Measurements from ENCODE around the gene FCSK.
"Not testable (repeated sequence)": the region's sequence is repeated elsewhere in the genome, so short reads cannot be mapped to it uniquely, and the experiment has no call there.

The FCSK gene

DNA sequence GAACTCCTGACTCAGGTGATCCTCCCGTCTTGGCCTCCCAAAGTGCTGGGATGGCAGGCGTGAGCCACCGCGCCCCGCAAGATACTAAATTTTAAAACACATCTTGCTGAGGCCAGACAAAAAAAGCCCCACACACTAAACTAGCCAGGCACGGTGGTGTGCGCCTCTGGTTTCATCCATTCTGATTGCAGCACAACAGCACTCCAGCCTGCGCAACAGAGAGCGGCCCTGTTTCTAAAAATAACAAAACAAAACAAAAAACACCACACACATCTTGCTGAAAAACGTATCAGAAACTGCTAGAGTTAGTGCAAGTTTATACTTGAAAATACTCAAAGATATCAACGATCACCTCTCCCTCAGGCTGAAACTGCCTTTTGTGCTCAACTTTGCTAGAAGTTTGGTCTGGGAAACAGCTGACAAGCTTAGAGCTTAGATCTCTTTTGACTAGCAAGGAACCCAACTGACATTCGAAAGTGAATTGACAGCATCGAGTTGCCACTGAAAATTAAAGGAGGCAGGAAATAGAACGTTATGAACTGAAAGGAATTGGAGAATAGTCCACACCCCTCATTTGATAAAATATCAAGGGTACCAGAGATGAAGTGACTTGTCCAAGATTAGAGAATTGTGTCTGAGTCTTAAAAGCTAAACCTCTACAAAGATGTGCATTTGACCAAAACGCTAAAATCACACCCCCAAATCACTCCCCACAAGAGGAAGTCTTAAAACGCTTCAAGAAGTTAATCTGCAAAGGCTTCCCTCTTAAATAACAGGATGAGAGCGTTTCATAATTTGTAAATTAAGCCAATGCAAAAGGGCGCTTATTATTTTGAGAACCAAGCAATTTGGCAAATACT, 68.1 kb downstream of the FCSK start:
- Histone ChIP-seq H3K79me2 (ENCODE audit: insufficient read depth, low read length) (peaks cover 58% of the 10 kb centered on the region), H3K9ac (ENCODE audit: low read length) (peak overlapping the region; percentile 85), H2AFZ (ENCODE audit: low read depth, low read length, severe bottlenecking) (peak overlapping the region; percentile 62), H3K4me3 (ENCODE audit: insufficient read depth, low read length, poor library complexity, severe bottlenecking) (peak overlapping the region; percentile 68), H3F3A (ENCODE audit: insufficient read depth) (peaks cover 36% of the 10 kb centered on the region), H3K27ac (ENCODE audit: low read depth, low read length) (peak overlapping the region; percentile 89), H3K36me3 (ENCODE audit: low read length) (peaks cover 17% of the 10 kb centered on the region), H3K27me3 (ENCODE audit: low read length) (no peaks in the 10 kb centered on the region), H3K9me3 (ENCODE audit: insufficient read depth, low read length) (no peaks in the 10 kb centered on the region), H3K4me2 (ENCODE audit: low read depth, low read length, poor library complexity, severe bottlenecking) (peak overlapping the region; percentile 78), H3K9me2 (replicated peaks; ENCODE audit: insufficient read depth, low read length) (no peaks in the 10 kb centered on the region), H4K20me1 (ENCODE audit: low read depth, low read length) (peaks cover 17% of the 10 kb centered on the region)
- TF ChIP-seq EZH2phosphoT487 (conservative IDR thresholded peaks at IDR 0.05; ENCODE audit: low read length), result no peak
- TF ChIP-seq, protein P1, sequence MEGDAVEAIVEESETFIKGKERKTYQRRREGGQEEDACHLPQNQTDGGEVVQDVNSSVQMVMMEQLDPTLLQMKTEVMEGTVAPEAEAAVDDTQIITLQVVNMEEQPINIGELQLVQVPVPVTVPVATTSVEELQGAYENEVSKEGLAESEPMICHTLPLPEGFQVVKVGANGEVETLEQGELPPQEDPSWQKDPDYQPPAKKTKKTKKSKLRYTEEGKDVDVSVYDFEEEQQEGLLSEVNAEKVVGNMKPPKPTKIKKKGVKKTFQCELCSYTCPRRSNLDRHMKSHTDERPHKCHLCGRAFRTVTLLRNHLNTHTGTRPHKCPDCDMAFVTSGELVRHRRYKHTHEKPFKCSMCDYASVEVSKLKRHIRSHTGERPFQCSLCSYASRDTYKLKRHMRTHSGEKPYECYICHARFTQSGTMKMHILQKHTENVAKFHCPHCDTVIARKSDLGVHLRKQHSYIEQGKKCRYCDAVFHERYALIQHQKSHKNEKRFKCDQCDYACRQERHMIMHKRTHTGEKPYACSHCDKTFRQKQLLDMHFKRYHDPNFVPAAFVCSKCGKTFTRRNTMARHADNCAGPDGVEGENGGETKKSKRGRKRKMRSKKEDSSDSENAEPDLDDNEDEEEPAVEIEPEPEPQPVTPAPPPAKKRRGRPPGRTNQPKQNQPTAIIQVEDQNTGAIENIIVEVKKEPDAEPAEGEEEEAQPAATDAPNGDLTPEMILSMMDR (IDR thresholded peaks at IDR 0.05; ENCODE audit: insufficient read depth, low read length, poor library complexity, severe bottlenecking), result no peak

DNA sequence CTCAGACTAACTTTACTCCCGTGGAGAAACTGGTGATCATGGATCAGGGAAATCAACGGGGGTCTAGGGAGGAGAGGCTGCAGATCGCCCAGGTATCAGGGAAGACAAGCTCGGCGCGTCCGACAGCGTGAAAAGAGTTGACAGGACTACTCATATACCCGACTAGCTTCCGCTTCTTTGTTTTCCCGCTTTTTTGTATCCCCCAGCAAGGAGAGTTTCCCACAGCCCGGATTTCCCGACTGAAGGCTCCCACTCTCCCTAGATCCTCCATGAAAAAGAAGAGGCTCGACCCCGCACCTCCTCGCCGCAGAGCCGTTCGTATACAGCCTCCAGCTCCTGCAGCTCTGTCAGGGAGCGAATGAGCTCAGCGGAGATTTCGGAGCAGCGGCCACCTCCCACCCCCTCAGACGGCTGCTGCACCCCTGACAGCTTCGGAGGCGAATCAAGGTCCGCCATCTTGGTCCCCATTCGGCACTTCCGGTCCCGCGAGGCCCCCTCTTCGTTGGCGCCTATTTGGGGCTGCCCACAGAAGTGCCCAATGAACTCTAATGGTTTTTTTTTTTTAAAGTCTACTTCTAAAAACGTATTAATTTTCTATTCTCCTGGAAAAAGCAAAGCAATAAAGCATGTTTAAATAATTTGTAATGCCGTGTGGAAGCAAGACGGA, 68.8 kb downstream of the FCSK start, which contains the start of gene COG4:
Gene COG4, minus strand, starts transcription at position 479 of the 667 bp plus-strand sequence. Its CDS starts 11 bp downstream, at position 468.
- peaks cover 65% of the 10 kb centered on the region for H3K79me2 ChIP-seq (ENCODE audit: insufficient read depth, low read length)
- H3K9me3 ChIP-seq (ENCODE audit: insufficient read depth, low read length), result no peaks in the 10 kb centered on the region
- H3K27ac ChIP-seq (ENCODE audit: low read depth, low read length), result peak within 1 kb of the TSS; percentile 89
- peaks cover 37% of the 10 kb centered on the region for H3F3A ChIP-seq (ENCODE audit: insufficient read depth)
- H3K36me3 ChIP-seq (ENCODE audit: low read length), result peaks cover 19% of the 10 kb centered on the region
- peak within 1 kb of the TSS; percentile 85 for H3K9ac ChIP-seq (ENCODE audit: low read length)
- H4K20me1 ChIP-seq (ENCODE audit: low read depth, low read length), result peaks cover 20% of the 10 kb centered on the region
- TF ChIP-seq, protein P1 (IDR thresholded peaks at IDR 0.05; ENCODE audit: insufficient read depth, low read length, poor library complexity, severe bottlenecking), result no peak
- no peak for TF ChIP-seq EZH2phosphoT487 (conservative IDR thresholded peaks at IDR 0.05; ENCODE audit: low read length)
- peak within 1 kb of the TSS; percentile 62 for H2AFZ ChIP-seq (ENCODE audit: low read depth, low read length, severe bottlenecking)
- no peaks in the 10 kb centered on the region for H3K9me2 ChIP-seq (replicated peaks; ENCODE audit: insufficient read depth, low read length)
- peak within 1 kb of the TSS; percentile 78 for H3K4me2 ChIP-seq (ENCODE audit: low read depth, low read length, poor library complexity, severe bottlenecking)
- H3K4me3 ChIP-seq (ENCODE audit: insufficient read depth, low read length, poor library complexity, severe bottlenecking), result peak within 1 kb of the TSS; percentile 68
- H3K27me3 ChIP-seq (ENCODE audit: low read length), result no peaks in the 10 kb centered on the region

DNA sequence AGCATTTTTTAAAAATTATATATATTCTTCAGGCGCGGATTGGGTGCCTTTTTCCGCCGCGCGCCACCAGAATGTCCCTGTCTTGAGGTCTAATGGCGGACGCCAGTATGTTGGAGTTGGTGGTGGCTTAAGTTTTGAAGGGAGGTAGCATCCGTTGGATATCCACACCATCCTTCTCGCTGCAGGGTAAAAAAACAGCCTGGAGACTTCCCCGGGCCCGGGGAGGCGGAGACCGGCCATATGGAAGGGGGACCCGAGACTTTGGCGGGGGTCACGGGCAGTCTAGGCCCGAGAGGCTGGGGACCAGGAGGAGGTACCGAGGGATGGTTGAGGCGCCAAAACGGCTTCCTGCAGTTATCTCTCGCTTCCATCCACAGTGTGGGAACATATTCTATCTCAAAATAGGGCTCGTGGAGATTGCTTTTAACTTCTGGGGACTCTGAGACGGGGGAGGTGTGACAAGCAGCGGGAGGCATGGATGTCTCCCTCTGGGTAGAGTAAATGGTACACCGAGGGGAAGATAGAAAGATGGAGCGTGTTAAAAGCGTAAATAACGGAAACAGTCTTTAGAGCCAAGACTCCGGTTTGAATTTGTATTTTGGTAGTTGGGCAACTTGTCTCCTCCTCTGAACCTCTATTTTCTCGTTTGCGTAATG, 69.5 kb downstream of the FCSK start, which contains the start of gene SF3B3:
Gene SF3B3, plus strand, starts transcription at position 74 of the 656 bp plus-strand sequence. CDS start 2,841 bp downstream, outside the sequence.
- Histone ChIP-seq H3K9me3 (ENCODE audit: insufficient read depth, low read length) (no peaks in the 10 kb centered on the region), H3K4me2 (ENCODE audit: low read depth, low read length, poor library complexity, severe bottlenecking) (peak within 1 kb of the TSS; percentile 78), H3K9ac (ENCODE audit: low read length) (peak within 1 kb of the TSS; percentile 85), H3K79me2 (ENCODE audit: insufficient read depth, low read length) (peaks cover 72% of the 10 kb centered on the region), H3K4me3 (ENCODE audit: insufficient read depth, low read length, poor library complexity, severe bottlenecking) (peak within 1 kb of the TSS; percentile 68), H3K27me3 (ENCODE audit: low read length) (no peaks in the 10 kb centered on the region), H2AFZ (ENCODE audit: low read depth, low read length, severe bottlenecking) (peak within 1 kb of the TSS; percentile 62), H3K36me3 (ENCODE audit: low read length) (peaks cover 21% of the 10 kb centered on the region), H3K9me2 (replicated peaks; ENCODE audit: insufficient read depth, low read length) (no peaks in the 10 kb centered on the region), H3F3A (ENCODE audit: insufficient read depth) (peaks cover 37% of the 10 kb centered on the region), H4K20me1 (ENCODE audit: low read depth, low read length) (peaks cover 23% of the 10 kb centered on the region), H3K27ac (ENCODE audit: low read depth, low read length) (peak within 1 kb of the TSS; percentile 89)
- TF ChIP-seq EZH2phosphoT487 (conservative IDR thresholded peaks at IDR 0.05; ENCODE audit: low read length), result no peak
- TF ChIP-seq, protein P1 (IDR thresholded peaks at IDR 0.05; ENCODE audit: insufficient read depth, low read length, poor library complexity, severe bottlenecking), result no peak

DNA sequence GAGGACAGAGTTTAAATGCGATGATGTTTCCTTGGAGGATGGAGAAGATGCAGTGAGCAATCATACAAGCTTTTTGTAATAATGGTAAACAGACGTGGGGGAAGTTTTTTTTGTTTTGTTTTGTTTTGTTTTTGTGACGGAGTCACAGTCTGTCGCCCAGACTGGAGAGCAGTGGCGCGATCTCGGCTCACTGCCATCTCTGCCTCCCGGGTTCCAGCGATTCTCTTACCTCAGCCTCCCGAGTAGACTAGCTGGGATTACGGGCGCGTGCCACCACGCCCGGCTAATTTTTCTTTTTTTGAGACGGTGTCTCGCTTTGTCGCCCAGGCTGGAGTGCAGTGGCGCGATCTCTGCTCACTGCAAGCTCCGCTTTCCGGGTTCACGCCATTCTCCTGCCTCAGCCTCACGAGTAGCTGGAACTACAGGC, 70.0 kb downstream of the FCSK start:
- Histone ChIP-seq H3K27ac (ENCODE audit: low read depth, low read length) (peak overlapping the region; percentile 89), H3K79me2 (ENCODE audit: insufficient read depth, low read length) (peaks cover 77% of the 10 kb centered on the region), H3F3A (ENCODE audit: insufficient read depth) (peaks cover 40% of the 10 kb centered on the region), H3K36me3 (ENCODE audit: low read length) (peaks cover 26% of the 10 kb centered on the region), H4K20me1 (ENCODE audit: low read depth, low read length) (peaks cover 28% of the 10 kb centered on the region), H3K4me2 (ENCODE audit: low read depth, low read length, poor library complexity, severe bottlenecking) (peak overlapping the region; percentile 78), H3K4me3 (ENCODE audit: insufficient read depth, low read length, poor library complexity, severe bottlenecking) (peak overlapping the region; percentile 68), H3K9ac (ENCODE audit: low read length) (peak overlapping the region; percentile 85)
- not testable (repeated sequence) for H3K9me2 ChIP-seq (replicated peaks; ENCODE audit: insufficient read depth, low read length); H3K27me3 ChIP-seq (ENCODE audit: low read length); H3K9me3 ChIP-seq (ENCODE audit: insufficient read depth, low read length); H2AFZ ChIP-seq (ENCODE audit: low read depth, low read length, severe bottlenecking)

Measured in SU-DHL-6 (cell line).